Upper lobe of left lung (tissue), 4 donors: ENCODE results near the gene GBX1.

Experiments used
- EP300 ChIP-seq, 4 donors: sonication (generic); formaldehyde crosslinking; IDR thresholded peaks; one replicate each; pipeline ENCODE4 v1.5.1; 2017; ENCODE audit warnings: antibody characterized with exemption in 4 of 4, control low read depth in 2 of 4
- POLR2A ChIP-seq, 4 donors: fragments of 450-650 bp; IDR thresholded peaks; one replicate each; pipeline ENCODE4 v1.5.1; 2016 to 2017; ENCODE audit warnings: antibody characterized with exemption in 4 of 4, mild to moderate bottlenecking in 2 of 4
- TF ChIP-seq, protein P1 (sequence below), 6 experiments: fragments of 450-650 bp in 4 of 6; fragments of 200-600 bp in 2 of 6; sonication (generic) in 2 of 6; IDR thresholded peaks; one replicate each; pipeline ENCODE4 v1.5.1; 2016 to 2019; ENCODE audit warnings: antibody characterized with exemption in 6 of 6

GRCh38 chr7:151101621-151102396 lies 65.7 kb downstream of the GBX1 start:
- TF ChIP-seq, protein P1, sequence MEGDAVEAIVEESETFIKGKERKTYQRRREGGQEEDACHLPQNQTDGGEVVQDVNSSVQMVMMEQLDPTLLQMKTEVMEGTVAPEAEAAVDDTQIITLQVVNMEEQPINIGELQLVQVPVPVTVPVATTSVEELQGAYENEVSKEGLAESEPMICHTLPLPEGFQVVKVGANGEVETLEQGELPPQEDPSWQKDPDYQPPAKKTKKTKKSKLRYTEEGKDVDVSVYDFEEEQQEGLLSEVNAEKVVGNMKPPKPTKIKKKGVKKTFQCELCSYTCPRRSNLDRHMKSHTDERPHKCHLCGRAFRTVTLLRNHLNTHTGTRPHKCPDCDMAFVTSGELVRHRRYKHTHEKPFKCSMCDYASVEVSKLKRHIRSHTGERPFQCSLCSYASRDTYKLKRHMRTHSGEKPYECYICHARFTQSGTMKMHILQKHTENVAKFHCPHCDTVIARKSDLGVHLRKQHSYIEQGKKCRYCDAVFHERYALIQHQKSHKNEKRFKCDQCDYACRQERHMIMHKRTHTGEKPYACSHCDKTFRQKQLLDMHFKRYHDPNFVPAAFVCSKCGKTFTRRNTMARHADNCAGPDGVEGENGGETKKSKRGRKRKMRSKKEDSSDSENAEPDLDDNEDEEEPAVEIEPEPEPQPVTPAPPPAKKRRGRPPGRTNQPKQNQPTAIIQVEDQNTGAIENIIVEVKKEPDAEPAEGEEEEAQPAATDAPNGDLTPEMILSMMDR (IDR thresholded peaks at IDR 0.05): no peak
- TF ChIP-seq POLR2A (IDR thresholded peaks at IDR 0.05) (no peak), EP300 (IDR thresholded peaks at IDR 0.05) (no peak)
